ENCODE measurements around the gene TRIM28. TPM values are rescaled to one million over a fixed set of nuclear protein-coding genes. Genes with fewer than 3 reads are reported as not detected.
"Not testable (repeated sequence)": the region's sequence is repeated elsewhere in the genome, so short reads cannot be mapped to it uniquely, and the experiment has no call there.

Gene TRIM28
- total RNA-seq = 152 TPM

DNA sequence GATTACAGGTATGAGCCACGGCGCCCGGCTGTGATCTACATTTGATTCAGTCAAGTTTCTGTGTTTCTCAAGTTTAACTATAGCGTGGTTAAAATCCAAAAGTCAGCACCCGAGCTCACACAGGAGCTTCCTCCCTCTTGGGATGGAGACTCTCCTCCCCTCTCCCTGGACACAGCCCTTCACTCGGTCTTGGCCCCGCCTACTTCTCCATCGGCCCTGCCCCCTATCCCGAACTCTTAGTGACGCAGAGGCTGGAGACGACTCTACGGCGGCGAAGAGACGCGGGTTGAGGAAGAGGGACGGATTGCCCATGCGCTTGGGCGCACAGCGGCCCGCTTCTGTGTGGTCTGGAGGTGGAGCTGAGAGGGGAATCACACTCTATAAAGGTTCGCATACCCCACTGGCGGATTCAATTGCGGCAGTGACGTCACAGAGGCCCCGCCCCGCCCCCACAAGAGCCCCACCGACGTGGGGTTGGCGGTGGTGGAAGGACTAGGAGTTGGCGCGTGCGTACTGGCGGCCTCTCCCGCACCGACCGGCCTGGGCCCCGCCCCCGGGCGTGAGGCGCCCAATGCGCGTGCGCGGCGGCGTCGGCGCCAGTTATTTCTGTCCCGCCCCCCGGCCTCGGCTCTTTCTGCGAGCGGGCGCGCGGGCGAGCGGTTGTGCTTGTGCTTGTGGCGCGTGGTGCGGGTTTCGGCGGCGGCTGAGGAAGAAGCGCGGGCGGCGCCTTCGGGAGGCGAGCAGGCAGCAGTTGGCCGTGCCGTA, at the start of gene TRIM28:
Gene TRIM28, plus strand, starts transcription at position 239 of the 765 bp plus-strand sequence. CDS start 694 bp downstream, outside the sequence.
- Histone ChIP-seq H3K4me1 (ENCODE audit: insufficient read depth, low read length) (peaks cover 32% of the 10 kb centered on the region), H3K9me3 (ENCODE audit: low read depth, low read length) (no peaks in the 10 kb centered on the region), H3K4me3 (ENCODE audit: low read length) (peak within 1 kb of the TSS; percentile 76), H3K27me3 (ENCODE audit: insufficient read depth, low read length) (peaks cover 2% of the 10 kb centered on the region)

DNA sequence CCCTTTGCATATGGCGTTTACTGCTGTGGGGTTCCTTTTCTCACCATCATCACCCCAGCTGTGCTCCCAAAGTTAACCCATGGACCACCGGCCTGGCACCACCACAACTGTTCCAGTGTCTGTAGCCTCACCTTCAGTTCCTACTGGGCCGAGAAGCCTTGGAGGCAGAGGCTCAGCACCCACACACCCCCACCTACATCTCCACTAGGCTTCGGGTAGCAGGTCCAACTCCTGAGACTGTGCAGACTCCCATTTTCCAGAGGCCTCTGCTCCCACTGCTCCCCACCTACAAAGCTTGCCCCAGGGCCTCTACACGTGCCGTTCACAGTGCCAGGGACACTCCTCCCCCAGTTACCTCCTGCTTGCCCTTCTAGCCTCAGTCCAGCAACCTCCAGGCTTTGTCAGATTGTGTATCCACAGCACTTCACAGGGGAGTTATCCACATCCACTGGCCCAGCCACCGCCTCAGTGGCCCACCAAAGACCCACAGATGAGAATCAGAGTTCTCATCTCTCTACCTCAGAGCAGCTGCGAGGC, 46.2 kb upstream of the TRIM28 start:
- Histone ChIP-seq H3K9me3 (ENCODE audit: low read depth, low read length) (no peaks in the 10 kb centered on the region), H3K4me3 (ENCODE audit: low read length) (no peak overlapping the region), H3K4me1 (ENCODE audit: insufficient read depth, low read length) (peaks cover 18% of the 10 kb centered on the region), H3K27me3 (ENCODE audit: insufficient read depth, low read length) (no peaks in the 10 kb centered on the region)

DNA sequence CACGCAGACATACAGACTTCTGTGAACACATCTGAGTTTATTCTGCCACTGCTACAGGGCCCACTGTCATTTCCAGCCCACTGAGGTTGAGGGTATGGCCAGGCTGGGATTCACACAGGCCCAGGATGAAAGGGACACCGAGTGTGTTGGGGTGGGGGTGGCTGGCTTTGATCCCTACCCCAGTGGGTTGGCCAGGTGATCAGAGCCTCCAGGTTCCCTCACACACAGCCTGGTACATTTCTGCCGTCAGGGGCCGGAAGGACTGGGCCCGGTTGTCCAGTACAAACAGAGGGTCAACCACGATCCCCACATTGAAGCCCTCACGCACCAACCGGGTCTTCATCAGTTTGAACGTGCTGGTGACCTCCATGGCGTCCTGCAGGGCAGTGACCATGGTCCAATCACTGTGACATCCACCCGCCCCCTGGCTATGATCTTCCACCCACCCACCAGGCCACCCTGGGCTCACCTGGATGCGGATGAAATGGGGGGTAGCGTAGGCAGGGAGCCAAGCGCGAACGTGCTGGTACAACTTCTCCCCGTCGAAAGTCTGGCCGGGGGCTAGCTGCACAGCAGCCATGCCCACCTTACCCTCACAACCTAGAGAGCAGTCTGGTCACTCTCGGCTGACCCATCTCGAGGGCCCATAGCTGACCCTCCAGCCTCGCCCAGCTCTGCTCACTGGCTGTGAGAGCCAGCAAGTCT, 45.4 kb upstream of the TRIM28 start:
- H3K4me3 ChIP-seq (ENCODE audit: low read length) = peak overlapping the region; percentile 41
- H3K4me1 ChIP-seq (ENCODE audit: insufficient read depth, low read length) = peaks cover 18% of the 10 kb centered on the region
- H3K27me3 ChIP-seq (ENCODE audit: insufficient read depth, low read length) = no peaks in the 10 kb centered on the region
- no peaks in the 10 kb centered on the region for H3K9me3 ChIP-seq (ENCODE audit: low read depth, low read length)

DNA sequence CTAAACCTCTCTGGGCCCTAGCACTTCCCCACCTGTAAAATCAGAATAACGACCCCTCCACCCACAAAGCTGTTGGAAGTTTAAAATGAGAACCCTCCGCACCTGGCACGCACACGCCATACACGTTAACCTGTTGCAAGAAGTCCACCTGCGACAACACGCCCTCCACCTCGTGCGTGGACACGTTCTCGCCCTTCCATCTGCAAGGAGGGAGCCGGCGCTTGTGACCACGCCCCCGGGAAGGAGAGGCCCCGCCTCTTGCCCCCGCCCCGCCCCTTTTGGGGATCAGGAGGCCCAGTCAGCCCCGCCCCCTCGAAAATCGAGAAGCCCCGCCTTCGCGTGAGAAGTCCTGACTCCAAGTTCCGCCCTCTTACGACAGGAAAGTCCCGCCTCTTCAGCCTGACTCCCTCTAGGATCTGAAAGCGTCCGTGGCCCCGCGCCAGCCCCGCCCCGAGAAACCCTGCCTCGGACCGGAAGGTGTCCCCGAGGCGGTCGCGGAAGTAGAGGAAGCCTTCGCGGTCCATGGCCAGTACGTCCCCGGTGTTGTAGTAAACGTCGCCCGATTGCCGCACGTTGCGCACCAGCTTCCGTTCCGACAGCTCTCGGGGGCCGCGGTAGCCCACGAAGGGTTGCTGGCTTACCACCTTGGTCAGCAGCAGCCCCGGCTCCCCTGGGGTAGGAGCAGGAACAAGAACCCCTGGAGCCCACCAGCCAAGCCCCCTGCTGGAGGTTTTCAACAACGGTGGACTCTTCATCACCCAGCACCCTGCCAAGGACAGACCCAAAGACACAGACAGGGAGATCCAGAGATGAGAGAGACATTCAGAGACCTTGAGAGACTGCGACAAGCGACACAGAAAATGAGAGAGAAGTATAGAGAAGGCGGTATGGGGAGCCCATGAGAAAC, 44.6 kb upstream of the TRIM28 start:
- H3K9me3 ChIP-seq (ENCODE audit: low read depth, low read length) = no peaks in the 10 kb centered on the region
- peak overlapping the region; percentile 41 for H3K4me3 ChIP-seq (ENCODE audit: low read length)
- peaks cover 18% of the 10 kb centered on the region for H3K4me1 ChIP-seq (ENCODE audit: insufficient read depth, low read length)
- H3K27me3 ChIP-seq (ENCODE audit: insufficient read depth, low read length) = no peaks in the 10 kb centered on the region

DNA sequence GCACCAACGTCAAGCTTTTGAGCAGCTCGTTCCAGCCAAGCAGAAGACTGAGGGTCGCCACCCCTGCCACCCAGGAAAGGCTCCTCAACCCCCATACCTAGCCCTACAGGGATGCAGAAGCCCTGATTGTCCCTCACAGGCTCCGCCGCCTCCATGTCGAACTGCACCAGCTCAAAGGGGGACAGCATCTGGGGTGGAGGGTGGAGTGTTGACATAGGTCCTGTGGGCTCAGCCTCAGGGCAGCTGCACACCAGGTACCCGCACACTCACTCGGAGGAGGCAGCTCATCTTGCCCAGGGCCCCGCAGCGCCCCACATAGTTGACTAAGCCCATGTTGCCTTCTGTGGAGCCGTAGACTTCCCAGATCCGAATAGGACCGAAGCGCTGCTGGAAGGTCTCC, 43.6 kb upstream of the TRIM28 start:
- Histone ChIP-seq H3K9me3 (ENCODE audit: low read depth, low read length) (no peaks in the 10 kb centered on the region), H3K27me3 (ENCODE audit: insufficient read depth, low read length) (no peaks in the 10 kb centered on the region), H3K4me1 (ENCODE audit: insufficient read depth, low read length) (peaks cover 18% of the 10 kb centered on the region)

DNA sequence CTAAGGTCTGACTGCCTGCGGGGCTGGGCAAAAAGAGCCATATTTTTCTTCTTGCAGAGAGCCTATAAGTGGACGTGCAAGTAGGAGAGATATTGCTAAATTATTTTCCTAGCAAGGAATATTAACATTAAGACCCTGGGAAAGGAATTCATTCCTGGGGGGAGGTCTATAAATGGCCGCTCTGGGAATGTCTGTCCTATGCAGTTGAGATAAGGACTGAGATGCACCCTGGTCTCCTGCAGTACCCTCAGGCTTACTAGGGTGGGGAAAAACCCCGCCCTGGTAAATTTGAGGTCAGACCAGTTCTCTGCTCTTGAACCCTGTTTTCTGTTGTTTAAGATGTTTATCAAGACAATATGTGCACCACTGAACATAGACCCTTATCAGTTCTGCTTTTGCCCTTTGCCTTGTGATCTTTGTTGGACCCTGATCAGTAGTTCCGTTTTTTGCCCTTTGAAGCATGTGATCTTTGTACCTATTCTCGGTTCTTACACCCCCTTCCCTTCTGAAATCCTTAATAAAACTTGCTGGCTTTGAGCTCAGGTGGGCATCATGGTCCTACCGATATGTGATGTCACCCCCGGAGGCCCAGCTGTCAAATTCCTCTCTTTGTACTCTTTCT, 36.2 kb upstream of the TRIM28 start:
- H3K9me3 ChIP-seq (ENCODE audit: low read depth, low read length); H3K4me3 ChIP-seq (ENCODE audit: low read length); H3K27me3 ChIP-seq (ENCODE audit: insufficient read depth, low read length); H3K4me1 ChIP-seq (ENCODE audit: insufficient read depth, low read length): not testable (repeated sequence)

More for the DNA sequence above, 43.6 kb upstream of the TRIM28 start:
- H3K4me3 ChIP-seq (ENCODE audit: low read length) = no peak overlapping the region

DNA sequence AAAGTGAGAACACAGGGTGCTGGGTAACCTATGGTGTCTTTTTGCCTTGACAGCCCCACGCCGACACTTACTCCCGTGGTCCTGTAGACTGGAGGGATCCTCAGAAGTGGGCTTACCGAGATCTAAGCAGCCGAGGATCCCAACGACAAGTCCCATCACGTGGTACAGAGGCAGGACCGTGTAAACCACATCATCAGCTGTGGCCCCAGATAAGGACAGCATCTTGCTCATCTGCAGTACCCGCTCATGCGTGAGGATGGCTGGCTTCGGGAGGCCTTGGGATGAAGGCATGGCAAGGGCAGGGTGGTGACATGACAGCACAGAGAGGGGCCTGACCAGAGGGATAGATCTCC, 34.2 kb upstream of the TRIM28 start:
- H3K27me3 ChIP-seq (ENCODE audit: insufficient read depth, low read length) = no peaks in the 10 kb centered on the region
- peaks cover 13% of the 10 kb centered on the region for H3K4me1 ChIP-seq (ENCODE audit: insufficient read depth, low read length)
- no peak overlapping the region for H3K4me3 ChIP-seq (ENCODE audit: low read length)
- no peaks in the 10 kb centered on the region for H3K9me3 ChIP-seq (ENCODE audit: low read depth, low read length)

- H3K27me3 ChIP-seq (ENCODE audit: insufficient read depth, low read length) = no peaks in the 10 kb centered on the region
- H3K4me3 ChIP-seq (ENCODE audit: low read length) = no peak overlapping the region
- no peaks in the 10 kb centered on the region for H3K9me3 ChIP-seq (ENCODE audit: low read depth, low read length)
- peaks cover 14% of the 10 kb centered on the region for H3K4me1 ChIP-seq (ENCODE audit: insufficient read depth, low read length)
Measured at GRCh38 chr19:58510084-58510862, 33.6 kb upstream of the TRIM28 start.

GRCh38 chr19:58511353-58512208, 32.3 kb upstream of the TRIM28 start, which contains the start of gene SLC27A5:
TSS of gene SLC27A5 (minus strand) at chr19:58511992. CDS start at chr19:58511955, 37 bp downstream.
- Histone ChIP-seq H3K4me1 (ENCODE audit: insufficient read depth, low read length) (peaks cover 14% of the 10 kb centered on the region), H3K4me3 (ENCODE audit: low read length) (no peak within 1 kb of the TSS), H3K9me3 (ENCODE audit: low read depth, low read length) (no peaks in the 10 kb centered on the region), H3K27me3 (ENCODE audit: insufficient read depth, low read length) (no peaks in the 10 kb centered on the region)

DNA sequence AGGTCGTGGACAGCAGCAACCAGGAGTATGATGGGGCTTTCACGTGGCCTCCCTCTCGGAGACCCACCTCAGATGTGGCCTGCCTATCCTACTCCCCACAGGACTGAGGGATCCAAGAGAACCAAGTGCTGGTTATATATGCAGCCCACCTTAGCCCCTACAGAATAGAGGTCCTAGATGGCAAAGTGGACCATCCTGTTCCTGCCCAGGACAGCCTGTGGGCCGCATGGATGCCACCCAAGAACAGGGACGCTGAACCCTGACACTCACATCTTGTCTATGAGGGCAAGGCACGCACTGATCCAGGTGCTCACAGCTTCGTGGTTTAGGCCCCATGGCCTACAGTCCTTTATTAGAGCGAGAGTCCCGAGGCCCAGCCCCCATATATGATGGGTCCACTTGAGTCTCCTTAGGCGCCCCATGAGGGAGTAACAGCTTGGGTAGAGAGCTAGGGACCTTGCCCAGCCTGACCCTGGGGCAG, 30.6 kb upstream of the TRIM28 start:
- Histone ChIP-seq H3K9me3 (ENCODE audit: low read depth, low read length) (no peaks in the 10 kb centered on the region), H3K27me3 (ENCODE audit: insufficient read depth, low read length) (no peaks in the 10 kb centered on the region), H3K4me1 (ENCODE audit: insufficient read depth, low read length) (peaks cover 21% of the 10 kb centered on the region), H3K4me3 (ENCODE audit: low read length) (no peak overlapping the region)

DNA sequence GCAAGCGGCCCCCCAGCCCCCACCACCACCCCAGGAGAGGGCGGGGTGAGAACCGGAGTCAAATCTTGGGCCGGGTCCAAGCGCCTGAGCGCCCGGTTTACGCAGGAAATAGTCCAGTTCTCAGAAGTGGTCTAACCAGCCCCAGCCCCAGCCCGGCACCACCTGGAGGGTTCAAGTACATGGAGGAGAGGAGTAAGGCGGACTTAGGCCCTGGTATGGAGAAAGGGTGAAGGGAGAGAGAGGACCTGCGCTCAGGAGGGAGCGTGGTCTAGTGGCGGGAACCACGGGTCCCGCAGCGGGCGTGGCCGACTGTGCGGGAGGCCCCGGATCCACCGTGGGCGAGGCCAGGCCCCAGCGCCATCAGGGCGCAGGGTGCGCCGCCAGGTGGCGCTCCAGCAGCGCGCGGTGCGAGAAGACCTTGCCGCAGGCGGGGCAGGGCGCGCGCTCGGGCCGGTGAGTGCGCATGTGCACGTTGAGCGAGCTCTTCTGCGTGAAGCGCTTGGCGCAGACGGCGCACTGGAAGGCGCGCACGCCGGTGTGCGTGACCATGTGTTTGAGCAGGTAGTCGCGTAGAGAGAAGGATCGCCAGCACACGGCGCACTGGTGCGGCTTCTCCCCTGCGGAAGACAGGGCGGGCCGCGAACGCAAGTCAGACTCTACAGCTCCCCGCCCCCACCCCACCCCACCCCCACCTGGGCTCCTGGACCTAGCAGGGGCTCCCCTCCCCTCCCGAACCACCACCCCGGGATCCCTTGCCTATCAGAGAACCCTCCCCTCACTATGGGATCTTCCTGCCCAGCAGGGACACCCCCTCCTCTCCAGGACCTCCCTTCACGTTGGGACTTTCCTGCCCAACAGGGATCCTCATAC, 29.9 kb upstream of the TRIM28 start:
- H3K9me3 ChIP-seq (ENCODE audit: low read depth, low read length) = no peaks in the 10 kb centered on the region
- no peaks in the 10 kb centered on the region for H3K27me3 ChIP-seq (ENCODE audit: insufficient read depth, low read length)
- no peak overlapping the region for H3K4me3 ChIP-seq (ENCODE audit: low read length)
- H3K4me1 ChIP-seq (ENCODE audit: insufficient read depth, low read length) = peaks cover 27% of the 10 kb centered on the region

GRCh38 chr19:58514564-58515022, 29.3 kb upstream of the TRIM28 start:
- no peaks in the 10 kb centered on the region for H3K27me3 ChIP-seq (ENCODE audit: insufficient read depth, low read length)
- no peaks in the 10 kb centered on the region for H3K9me3 ChIP-seq (ENCODE audit: low read depth, low read length)
- no peak overlapping the region for H3K4me3 ChIP-seq (ENCODE audit: low read length)
- peaks cover 30% of the 10 kb centered on the region for H3K4me1 ChIP-seq (ENCODE audit: insufficient read depth, low read length)

Measured in mononuclear cell (primary cell).